GM12878 (cell line): ENCODE results near the gene PLCG1. TPM values are rescaled to one million over a fixed set of nuclear protein-coding genes. Genes with fewer than 3 reads are reported as not detected.

Experiments
- ATAC-seq: fragments of 200-7000 bp; cut with Tn5 transposase; 3 replicates; pipeline ENCODE4 v1.9.1; 2020; ENCODE audit warnings: mild to moderate bottlenecking, moderate library complexity
- BruUV-seq: library from RNA; stranded (reverse); fragments of 400-500 nt; replicated peaks from 2 replicates; lab custom pipeline; 2021; lab: Mats Ljungman, UMichigan
- CTCF ChIA-PET: fragments of 300-600 bp; sonication (Branson Sonifier 250); formaldehyde crosslinking; extraction: SDS; loops from one replicate; lab custom pipeline; 2021; ENCODE audit warnings: inconsistent platforms; lab: Yijun Ruan, JAX
- POLR2A ChIA-PET: fragments of 350-600 bp; formaldehyde crosslinking; extraction: SDS; loops from one replicate; lab custom pipeline; 2021; ENCODE audit warnings: inconsistent platforms; lab: Charles Lee
- RAD21 ChIA-PET: fragments of 300-600 bp; sonication (Branson Sonifier 250); formaldehyde crosslinking; loops from one replicate; lab custom pipeline; 2023; ENCODE audit warnings: antibody characterized with exemption; ENCODE audit not compliant: unreplicated experiment; lab: Charles Lee
- SMC1A ChIA-PET: fragments of 300-600 bp; sonication (Branson Sonifier 250); formaldehyde crosslinking; loops from one replicate; lab custom pipeline; 2023; ENCODE audit not compliant: unreplicated experiment, uncharacterized antibody; lab: Charles Lee
- DNase-seq: peaks from one replicate; pipeline ENCODE4 v3.0.0-alpha.2; 2011; ENCODE audit warnings: low read depth, low spot score
- FAIRE-seq: peaks from 3 replicates; lab custom pipeline; 2011; peaks lifted over from hg19 to GRCh38; lab: Jason Lieb, UNC
- H2AFZ ChIP-seq: 2 replicates; pipeline ENCODE4 v1.6.0; 2011; ENCODE audit warnings: low read depth, low read length, control low read depth; ENCODE audit not compliant: control insufficient read depth
- H3K27ac ChIP-seq: 2 replicates; pipeline ENCODE4 v1.5.1; 2011; ENCODE audit warnings: control low read depth; ENCODE audit not compliant: control insufficient read depth, insufficient read depth
- H3K27me3 ChIP-seq, 2 experiments: replicated peaks in 1 of 2; 2 replicates each; pipeline versions ENCODE4 v1.6.0 to v1.6.1; 2011; ENCODE audit warnings: low read length in 1 of 2; ENCODE audit not compliant: control insufficient read depth in 2 of 2, insufficient read depth in 2 of 2
- H3K36me3 ChIP-seq, 2 experiments: 2 replicates each; pipeline ENCODE4 v1.5.1; 2011; ENCODE audit warnings: low read length in 1 of 2; ENCODE audit not compliant: control insufficient read depth in 2 of 2, insufficient read depth in 2 of 2
- H3K4me1 ChIP-seq: 2 replicates; pipeline ENCODE4 v1.6.1; 2011; ENCODE audit warnings: mild to moderate bottlenecking, low read length, moderate library complexity, mixed read lengths; ENCODE audit not compliant: control insufficient read depth, insufficient read depth
- H3K4me2 ChIP-seq: 2 replicates; pipeline ENCODE4 v1.6.0; 2011; ENCODE audit warnings: control low read depth; ENCODE audit not compliant: control insufficient read depth, insufficient read depth
- H3K4me3 ChIP-seq: fragments of 200-600 bp; sonication (generic); 2 replicates; pipeline ENCODE4 v1.5.1; 2016
- H3K79me2 ChIP-seq: 2 replicates; pipeline ENCODE4 v1.6.0; 2011; ENCODE audit warnings: low read length; ENCODE audit not compliant: control insufficient read depth, insufficient read depth
- H3K9ac ChIP-seq: 2 replicates; pipeline ENCODE4 v1.8.0; 2011; ENCODE audit warnings: low read length, control low read depth, mixed read lengths; ENCODE audit not compliant: control insufficient read depth, insufficient read depth
- H3K9me3 ChIP-seq: replicated peaks from 3 replicates; pipeline ENCODE4 v1.5.1; 2011; ENCODE audit warnings: mild to moderate bottlenecking, low read length; ENCODE audit not compliant: control insufficient read depth, insufficient read depth
- H4K20me1 ChIP-seq: 2 replicates; pipeline ENCODE4 v1.6.0; 2011; ENCODE audit not compliant: control insufficient read depth, insufficient read depth
- ATF7 ChIP-seq: fragments of 450-650 bp; IDR thresholded peaks from 2 replicates; pipeline ENCODE4 v1.6.1; 2016; ENCODE audit warnings: low read depth, mild to moderate bottlenecking
- CEBPZ ChIP-seq: fragments of 150-350 bp; IDR thresholded peaks from 2 replicates; pipeline ENCODE4 v1.6.1; 2016; ENCODE audit warnings: low read depth, low read length
- CTCF ChIP-seq, 3 experiments: IDR thresholded peaks in 2 of 3; conservative IDR thresholded peaks in 1 of 3; 2 replicates each; pipeline ENCODE4 v1.5.1; 2011; ENCODE audit warnings: low read depth in 3 of 3, low read length in 3 of 3, mild to moderate bottlenecking in 3 of 3, control low read depth in 2 of 3, moderate library complexity in 2 of 3, inconsistent platforms in 1 of 3, mixed read lengths in 1 of 3; ENCODE audit not compliant: control insufficient read depth in 2 of 3, insufficient read depth in 1 of 3; ENCODE audit errors: extremely low read depth in 1 of 3
- EED ChIP-seq: sonication (generic); IDR thresholded peaks from 2 replicates; pipeline ENCODE4 v1.6.1; 2016; ENCODE audit warnings: antibody characterized with exemption, low read depth
- HDAC6 ChIP-seq: fragments of 200-600 bp; sonication (generic); IDR thresholded peaks from one replicate; pipeline ENCODE4 v1.8.0; 2017; ENCODE audit warnings: antibody characterized with exemption; ENCODE audit not compliant: unreplicated experiment
- HSF1 ChIP-seq: fragments of 150-350 bp; IDR thresholded peaks from 2 replicates; pipeline ENCODE4 v1.6.1; 2014; ENCODE audit warnings: mild to moderate bottlenecking, low read depth, low read length
- KLF5 ChIP-seq: fragments of 450-650 bp; IDR thresholded peaks from 2 replicates; pipeline ENCODE4 v1.6.1; 2014; ENCODE audit warnings: mild to moderate bottlenecking; ENCODE audit not compliant: partially characterized antibody
- PRDM15 ChIP-seq: fragments of 450-650 bp; formaldehyde crosslinking; IDR thresholded peaks from 2 replicates; pipeline ENCODE4 v1.4.0; 2020; ENCODE audit warnings: mild to moderate bottlenecking, moderate library complexity
- WGBS: methylation state at CpG from one replicate; pipeline ENCODE4 v1.1.6; 2016; ENCODE audit warnings: low lambda C conversion rate; ENCODE audit not compliant: insufficient replicate concordance, insufficient coverage; ENCODE audit errors: missing lambda C conversion rate; 5-methylcytosine and 5-hydroxymethylcytosine counted together
- in situ Hi-C: fragments of 300-500 bp; cut with MboI; formaldehyde crosslinking; loops from 9 replicates; pipeline ENCODE4 v1.14.3; 2018; ENCODE audit warnings: mixed read lengths
- intact Hi-C: fragments of 100-400 bp; cut with micrococcal nuclease; formaldehyde crosslinking; loops from one replicate; pipeline ENCODE4 v1.14.2; 2022; ENCODE audit not compliant: unreplicated experiment
- polyA plus RNA-seq, 11 experiments: library from polyadenylated mRNA; depleted of rRNA in 4 of 11; unstranded in 6 of 11; stranded (reverse) in 5 of 11; fragments of >200 nt; fragmentation: Nextera tagmentation in 4 of 11; fragmentation: Illumina TruSeq in 1 of 11; extraction: Ambion mirVana in 4 of 11; extraction: Trizol in 1 of 11; gene quantifications; 1 replicate in 1 of 11; 2 replicates in 10 of 11; pipeline versions ENCODE4 v1.2.1 to v1.2.3, GENCODE V29; 2011 to 2016; ENCODE audit warnings: inconsistent platforms in 2 of 11, missing spikeins in 2 of 11, low read depth in 1 of 11
- total RNA-seq, 4 experiments: library from RNA; depleted of rRNA in 3 of 4; stranded (reverse); fragments of >200 nt in 3 of 4; fragmentation: Illumina TruSeq in 1 of 4; extraction: Trizol in 1 of 4; gene quantifications; 2 replicates each; pipeline versions ENCODE4 v1.2.1 to v1.2.3, GENCODE V29; 2013 to 2021

The PLCG1 gene
- total and polyA plus RNA-seq, 10 of the 15 experiments (the other 5 are each of a cell fraction or from before 2014, with no cell fraction given) = 2.6 to 114 (median 45.3) TPM

- TF ChIP-seq CTCF (IDR thresholded peaks at IDR 0.05 in 2 of 3, conservative IDR thresholded peaks at IDR 0.05 in 1 of 3; ENCODE audit: control insufficient read depth in 2 of 3, extremely low read depth in 1 of 3, insufficient read depth in 1 of 3, low read depth in 3 of 3, low read length in 3 of 3) (no peak), ATF7 (no peak), KLF5 (no peak), EED (no peak)
Observed at GRCh38 chr20:41204304-41205265, 67.2 kb downstream of the PLCG1 start (continued).

- Histone ChIP-seq H4K20me1 (no peaks in the 10 kb centered on the region), H2AFZ (no peak overlapping the region), H3K27me3 (no peaks in the 10 kb centered on the region), H3K9ac (no peak overlapping the region), H3K4me2 (no peak overlapping the region), H3K4me3 (no peak overlapping the region), H3K9me3 (no peaks in the 10 kb centered on the region), H3K36me3 (no peaks in the 10 kb centered on the region; a peak in 1 of 4 replicates), H3K27ac (no peak overlapping the region), H3K4me1 (no peaks in the 10 kb centered on the region), H3K79me2 (no peaks in the 10 kb centered on the region)
- intact Hi-C loops = no loop called here
- in situ Hi-C loops = no loop called here
- ATAC-seq = no peak
- FAIRE-seq = no peak
- ChIA-PET POLR2A (no interaction called here), SMC1A (no interaction called here), CTCF (no interaction called here), RAD21 (no interaction called here)
- no peak for DNase-seq
- BruUV-seq = no TSS peak
- 89% methylated on average over 11 of the region's 11 CpGs for WGBS
- no peak for TF ChIP-seq HSF1
- TF ChIP-seq CEBPZ = no peak
- TF ChIP-seq HDAC6 = no peak
- no peak for TF ChIP-seq PRDM15 (CRISPR knock-in tag)
Observed at GRCh38 chr20:41205313-41205712, 68.0 kb downstream of the PLCG1 start.
